ENCODE data around the gene ZNRF3. TPM values are rescaled to one million over a fixed set of nuclear protein-coding genes. Genes with fewer than 3 reads are reported as not detected.

Gene ZNRF3
- 9.4 TPM for polyA plus RNA-seq (2013, experiment 1 of 2)
- polyA plus RNA-seq (2013, experiment 2 of 2), result 9.0 TPM

GRCh38 chr22:28882878-28883656 lies at the start of gene ZNRF3:
Gene ZNRF3 (plus strand): TSS chr22:28883572. CDS start chr22:28883767, 195 bp downstream.
- Histone ChIP-seq H3K18ac (ENCODE audit: low read length) (peak within 1 kb of the TSS; percentile 96), H2BK5ac (ENCODE audit: low read length) (peak within 1 kb of the TSS; percentile 24), H3K9me3 (replicated peaks in 1 of 2; ENCODE audit: control insufficient read depth in 2 of 2, insufficient read depth in 1 of 2, low read depth in 1 of 2, low read length in 2 of 2) (peaks cover 0 to 1% of the 10 kb centered on the region in 2 donors), H3K79me1 (ENCODE audit: low read depth, low read length) (peaks cover 7% of the 10 kb centered on the region), H3K4me2 (ENCODE audit: insufficient read depth, low read length, poor library complexity, severe bottlenecking) (peak within 1 kb of the TSS; percentile 97), H3K4me1 (ENCODE audit: control insufficient read depth in 2 of 2, insufficient read depth in 1 of 2, low read depth in 1 of 2, low read length in 2 of 2) (peaks cover 10 to 24% of the 10 kb centered on the region in 2 donors), H2AFZ (ENCODE audit: low read length) (peak within 1 kb of the TSS; percentile 96), H2BK12ac (ENCODE audit: low read length) (peak within 1 kb of the TSS; percentile 92), H2BK120ac (ENCODE audit: low read depth, low read length) (peak within 1 kb of the TSS; percentile 1), H3K9ac (ENCODE audit: low read depth, low read length, poor library complexity) (peak within 1 kb of the TSS; percentile 96), H3K36me3 (replicated peaks in 1 of 2; ENCODE audit: control insufficient read depth in 2 of 2, insufficient read depth in 2 of 2, low read length in 2 of 2) (no peaks in the 10 kb centered on the region), H2AK5ac (ENCODE audit: low read depth, low read length) (peak within 1 kb of the TSS; percentile 90), H4K8ac (ENCODE audit: low read depth, low read length) (no peak within 1 kb of the TSS), H3K14ac (ENCODE audit: low read length) (peak within 1 kb of the TSS; percentile 76), H3K4ac (ENCODE audit: low read length) (no peak within 1 kb of the TSS), H3K27me3 (ENCODE audit: control insufficient read depth in 3 of 3, insufficient read depth in 3 of 3, low read depth in 1 of 3, low read length in 3 of 3) (no peaks in the 10 kb centered on the region), H4K91ac (ENCODE audit: low read depth, low read length, poor library complexity) (no peak within 1 kb of the TSS), H3K23ac (ENCODE audit: low read depth, low read length, poor library complexity) (peak within 1 kb of the TSS; percentile 89), H3K27ac (replicated peaks; ENCODE audit: low read length) (peak within 1 kb of the TSS; percentile 63), H3K4me3 (ENCODE audit: low read length in 2 of 2) (peak within 1 kb of the TSS; percentile 67 to 90), H2BK15ac (ENCODE audit: low read length) (peak within 1 kb of the TSS; percentile 30)
- DNase-seq (ENCODE audit: low spot score), result peak; percentile 92
- no CpG with 5 or more reads among the region's 85 CpGs for WGBS, 2 donors (ENCODE audit: extremely low coverage in 2 of 2, insufficient read length in 2 of 2, insufficient replicate concordance in 1 of 2)

DNA sequence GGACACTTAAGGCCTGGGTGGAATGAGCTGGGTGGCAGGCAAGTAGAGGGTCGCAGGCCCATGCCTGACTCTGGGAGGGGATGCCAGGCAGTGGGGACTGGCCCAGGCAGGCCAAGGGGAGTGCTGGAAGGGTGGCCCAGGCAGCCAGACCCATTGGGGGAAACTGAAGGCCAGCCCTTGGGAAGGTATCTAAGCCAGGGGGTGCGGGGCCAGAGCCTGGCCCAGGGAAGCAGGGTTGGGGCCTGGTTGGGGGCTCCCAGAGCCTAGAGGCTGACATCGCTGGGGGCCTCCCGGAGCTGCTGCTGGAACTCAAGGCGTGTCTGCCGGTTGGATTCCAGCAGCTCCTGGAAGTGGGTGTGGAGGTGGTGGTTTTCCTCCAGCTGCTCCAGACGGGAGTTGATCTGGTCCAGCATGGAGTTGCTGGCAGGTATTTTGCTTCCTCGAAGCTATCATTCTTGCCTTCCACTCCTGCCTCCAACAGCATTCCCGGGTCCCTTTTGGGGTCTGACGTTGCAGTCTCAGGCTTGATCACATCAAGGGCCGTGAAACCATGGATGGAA lies 47.7 kb upstream of the ZNRF3 start:
- no peaks in the 10 kb centered on the region for H3K27me3 ChIP-seq (ENCODE audit: control insufficient read depth in 3 of 3, insufficient read depth in 3 of 3, low read depth in 1 of 3, low read length in 3 of 3)
- peak overlapping the region; percentile 45 for H3K9ac ChIP-seq (ENCODE audit: low read depth, low read length, poor library complexity)
- no peak overlapping the region for H4K8ac ChIP-seq (ENCODE audit: low read depth, low read length)
- H2BK12ac ChIP-seq (ENCODE audit: low read length), result no peak overlapping the region
- no peak for DNase-seq (ENCODE audit: low spot score)
- H4K91ac ChIP-seq (ENCODE audit: low read depth, low read length, poor library complexity), result no peak overlapping the region
- H3K4me3 ChIP-seq (ENCODE audit: low read length in 2 of 2), result no peak overlapping the region
- peak overlapping the region; percentile 47 for H3K14ac ChIP-seq (ENCODE audit: low read length)
- H2AFZ ChIP-seq (ENCODE audit: low read length), result no peak overlapping the region
- no peak overlapping the region for H3K4me2 ChIP-seq (ENCODE audit: insufficient read depth, low read length, poor library complexity, severe bottlenecking)
- no peak overlapping the region for H3K23ac ChIP-seq (ENCODE audit: low read depth, low read length, poor library complexity)
- no peaks in the 10 kb centered on the region for H3K36me3 ChIP-seq (replicated peaks in 1 of 2; ENCODE audit: control insufficient read depth in 2 of 2, insufficient read depth in 2 of 2, low read length in 2 of 2)
- no CpG with 5 or more reads among the region's 11 CpGs for WGBS, 2 donors (ENCODE audit: extremely low coverage in 2 of 2, insufficient read length in 2 of 2, insufficient replicate concordance in 1 of 2)
- H2BK120ac ChIP-seq (ENCODE audit: low read depth, low read length), result no peak overlapping the region
- no peak overlapping the region for H3K4ac ChIP-seq (ENCODE audit: low read length)
- peaks cover 0 to 1% of the 10 kb centered on the region in 2 donors for H3K9me3 ChIP-seq (replicated peaks in 1 of 2; ENCODE audit: control insufficient read depth in 2 of 2, insufficient read depth in 1 of 2, low read depth in 1 of 2, low read length in 2 of 2)
- peak overlapping the region; percentile 44 for H2AK5ac ChIP-seq (ENCODE audit: low read depth, low read length)
- no peak overlapping the region for H2BK15ac ChIP-seq (ENCODE audit: low read length)
- no peak overlapping the region for H2BK5ac ChIP-seq (ENCODE audit: low read length)
- no peak overlapping the region for H3K27ac ChIP-seq (replicated peaks; ENCODE audit: low read length)
- peak overlapping the region; percentile 15 for H3K18ac ChIP-seq (ENCODE audit: low read length)
- no peaks in the 10 kb centered on the region for H3K79me1 ChIP-seq (ENCODE audit: low read depth, low read length)
- H3K4me1 ChIP-seq (ENCODE audit: control insufficient read depth in 2 of 2, insufficient read depth in 1 of 2, low read depth in 1 of 2, low read length in 2 of 2), result peaks cover 0 to 5% of the 10 kb centered on the region in 2 donors

DNA sequence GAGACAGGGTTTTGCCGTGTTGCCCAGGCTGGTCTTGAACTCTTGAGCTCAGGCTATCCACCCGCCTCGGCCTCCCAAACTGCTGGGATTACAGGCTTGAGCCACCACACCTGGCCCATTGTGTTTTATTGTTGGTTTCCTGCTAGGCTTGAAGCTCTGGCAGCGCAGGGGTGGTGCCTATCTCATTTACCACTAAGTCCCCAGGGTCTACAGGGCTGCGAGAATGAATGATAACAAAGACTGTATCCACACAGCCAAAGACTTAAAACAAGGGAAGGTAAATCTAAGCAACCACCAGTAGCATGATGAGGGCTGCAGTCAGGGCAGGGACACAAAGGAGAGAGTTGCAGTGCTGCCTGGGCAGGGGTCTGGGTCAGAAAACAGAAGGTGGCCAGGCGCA lies 45.7 kb upstream of the ZNRF3 start:
- Histone ChIP-seq H2AFZ (ENCODE audit: low read length) (no peak overlapping the region), H2BK120ac (ENCODE audit: low read depth, low read length) (no peak overlapping the region), H3K4ac (ENCODE audit: low read length) (no peak overlapping the region), H3K4me2 (ENCODE audit: insufficient read depth, low read length, poor library complexity, severe bottlenecking) (no peak overlapping the region), H3K79me1 (ENCODE audit: low read depth, low read length) (no peaks in the 10 kb centered on the region), H4K91ac (ENCODE audit: low read depth, low read length, poor library complexity) (no peak overlapping the region), H3K9me3 (replicated peaks in 1 of 2; ENCODE audit: control insufficient read depth in 2 of 2, insufficient read depth in 1 of 2, low read depth in 1 of 2, low read length in 2 of 2) (no peaks in the 10 kb centered on the region), H2AK5ac (ENCODE audit: low read depth, low read length) (no peak overlapping the region), H2BK12ac (ENCODE audit: low read length) (peak overlapping the region; percentile 8), H3K18ac (ENCODE audit: low read length) (peak overlapping the region; percentile 2), H3K27ac (replicated peaks; ENCODE audit: low read length) (no peak overlapping the region), H3K23ac (ENCODE audit: low read depth, low read length, poor library complexity) (no peak overlapping the region), H3K4me3 (ENCODE audit: low read length in 2 of 2) (no peak overlapping the region), H3K14ac (ENCODE audit: low read length) (no peak overlapping the region), H3K36me3 (replicated peaks in 1 of 2; ENCODE audit: control insufficient read depth in 2 of 2, insufficient read depth in 2 of 2, low read length in 2 of 2) (no peaks in the 10 kb centered on the region), H2BK5ac (ENCODE audit: low read length) (no peak overlapping the region), H3K27me3 (ENCODE audit: control insufficient read depth in 3 of 3, insufficient read depth in 3 of 3, low read depth in 1 of 3, low read length in 3 of 3) (no peaks in the 10 kb centered on the region), H2BK15ac (ENCODE audit: low read length) (no peak overlapping the region), H3K9ac (ENCODE audit: low read depth, low read length, poor library complexity) (no peak overlapping the region), H3K4me1 (ENCODE audit: control insufficient read depth in 2 of 2, insufficient read depth in 1 of 2, low read depth in 1 of 2, low read length in 2 of 2) (peaks cover 0 to 5% of the 10 kb centered on the region in 2 donors), H4K8ac (ENCODE audit: low read depth, low read length) (no peak overlapping the region)
- DNase-seq (ENCODE audit: low spot score), result no peak
- WGBS, 2 donors (ENCODE audit: extremely low coverage in 2 of 2, insufficient read length in 2 of 2, insufficient replicate concordance in 1 of 2), result no CpG with 5 or more reads among the region's 6 CpGs

- no peak overlapping the region for H3K23ac ChIP-seq (ENCODE audit: low read depth, low read length, poor library complexity)
- H3K27me3 ChIP-seq (ENCODE audit: control insufficient read depth in 3 of 3, insufficient read depth in 3 of 3, low read depth in 1 of 3, low read length in 3 of 3), result no peaks in the 10 kb centered on the region
- no peaks in the 10 kb centered on the region for H3K9me3 ChIP-seq (replicated peaks in 1 of 2; ENCODE audit: control insufficient read depth in 2 of 2, insufficient read depth in 1 of 2, low read depth in 1 of 2, low read length in 2 of 2)
- no peak overlapping the region for H3K27ac ChIP-seq (replicated peaks; ENCODE audit: low read length)
- H3K14ac ChIP-seq (ENCODE audit: low read length), result no peak overlapping the region
- H2AK5ac ChIP-seq (ENCODE audit: low read depth, low read length), result no peak overlapping the region
- no peak overlapping the region for H3K9ac ChIP-seq (ENCODE audit: low read depth, low read length, poor library complexity)
- no peak overlapping the region for H2BK15ac ChIP-seq (ENCODE audit: low read length)
- H3K4me2 ChIP-seq (ENCODE audit: insufficient read depth, low read length, poor library complexity, severe bottlenecking), result no peak overlapping the region
- H3K18ac ChIP-seq (ENCODE audit: low read length), result no peak overlapping the region
- WGBS, 2 donors (ENCODE audit: extremely low coverage in 2 of 2, insufficient read length in 2 of 2, insufficient replicate concordance in 1 of 2), result no CpG with 5 or more reads among the region's 5 CpGs
- no peak overlapping the region for H2AFZ ChIP-seq (ENCODE audit: low read length)
- H2BK5ac ChIP-seq (ENCODE audit: low read length), result no peak overlapping the region
- H3K4me1 ChIP-seq (ENCODE audit: control insufficient read depth in 2 of 2, insufficient read depth in 1 of 2, low read depth in 1 of 2, low read length in 2 of 2), result peaks cover 0 to 5% of the 10 kb centered on the region in 2 donors
- no peak overlapping the region for H3K4ac ChIP-seq (ENCODE audit: low read length)
- no peak for DNase-seq (ENCODE audit: low spot score)
- H4K91ac ChIP-seq (ENCODE audit: low read depth, low read length, poor library complexity), result no peak overlapping the region
- H2BK120ac ChIP-seq (ENCODE audit: low read depth, low read length), result no peak overlapping the region
- no peak overlapping the region for H2BK12ac ChIP-seq (ENCODE audit: low read length)
- no peaks in the 10 kb centered on the region for H3K36me3 ChIP-seq (replicated peaks in 1 of 2; ENCODE audit: control insufficient read depth in 2 of 2, insufficient read depth in 2 of 2, low read length in 2 of 2)
- no peak overlapping the region for H3K4me3 ChIP-seq (ENCODE audit: low read length in 2 of 2)
- H3K79me1 ChIP-seq (ENCODE audit: low read depth, low read length), result no peaks in the 10 kb centered on the region
- H4K8ac ChIP-seq (ENCODE audit: low read depth, low read length), result no peak overlapping the region
These were observed 44.4 kb upstream of the ZNRF3 start for GRCh38 chr22:28838971-28839370.
